Right atrium auricular region (tissue), 2 donors: ENCODE measurements around the gene OLIG2. TPM values are rescaled to one million over a fixed set of nuclear protein-coding genes. Genes with fewer than 3 reads are reported as not detected.

Source experiments
- DNase-seq: peaks from one replicate; pipeline ENCODE4 v3.0.0-alpha.2; 2019; ENCODE audit warnings: low spot score
- H3K27ac ChIP-seq, 2 donors: fragments of 200-600 bp; sonication (generic); 1 replicate in 1 of 2; 2 replicates in 1 of 2; pipeline ENCODE4 v1.5.1; 2016 to 2019
- H3K27me3 ChIP-seq, 2 donors: fragments of 200-600 bp; sonication (generic); one replicate each; pipeline versions ENCODE4 v1.5.1 to v1.6.0; 2017 to 2019
- H3K36me3 ChIP-seq: fragments of 200-600 bp; sonication (generic); one replicate; pipeline ENCODE4 v1.5.1; 2016
- H3K4me1 ChIP-seq, 2 donors: fragments of 200-600 bp; sonication (generic); one replicate each; pipeline versions ENCODE4 v1.5.1 to v1.6.0; 2017 to 2019
- H3K4me3 ChIP-seq, 2 donors: fragments of 200-600 bp; sonication (generic); 1 replicate in 1 of 2; 2 replicates in 1 of 2; pipeline ENCODE4 v1.5.1; 2017 to 2019; ENCODE audit warnings: mild to moderate bottlenecking in 1 of 2, moderate library complexity in 1 of 2
- H3K9me3 ChIP-seq, 2 donors: fragments of 200-600 bp; sonication (generic); one replicate each; pipeline ENCODE4 v1.5.1; 2019
- total RNA-seq, 2 donors: library from RNA; depleted of rRNA; stranded (reverse); fragments of >200 nt; gene quantifications; one replicate each; pipeline ENCODE4 v1.1.0, GENCODE V29; 2016
- TF ChIP-seq, protein P1 (sequence below), 2 donors: fragments of 200-600 bp; sonication (generic); IDR thresholded peaks; one replicate each; pipeline ENCODE4 v1.5.1; 2019; ENCODE audit warnings: antibody characterized with exemption in 2 of 2

Gene OLIG2
- total RNA-seq, 2 donors from 2014 or later: not detected

DNA sequence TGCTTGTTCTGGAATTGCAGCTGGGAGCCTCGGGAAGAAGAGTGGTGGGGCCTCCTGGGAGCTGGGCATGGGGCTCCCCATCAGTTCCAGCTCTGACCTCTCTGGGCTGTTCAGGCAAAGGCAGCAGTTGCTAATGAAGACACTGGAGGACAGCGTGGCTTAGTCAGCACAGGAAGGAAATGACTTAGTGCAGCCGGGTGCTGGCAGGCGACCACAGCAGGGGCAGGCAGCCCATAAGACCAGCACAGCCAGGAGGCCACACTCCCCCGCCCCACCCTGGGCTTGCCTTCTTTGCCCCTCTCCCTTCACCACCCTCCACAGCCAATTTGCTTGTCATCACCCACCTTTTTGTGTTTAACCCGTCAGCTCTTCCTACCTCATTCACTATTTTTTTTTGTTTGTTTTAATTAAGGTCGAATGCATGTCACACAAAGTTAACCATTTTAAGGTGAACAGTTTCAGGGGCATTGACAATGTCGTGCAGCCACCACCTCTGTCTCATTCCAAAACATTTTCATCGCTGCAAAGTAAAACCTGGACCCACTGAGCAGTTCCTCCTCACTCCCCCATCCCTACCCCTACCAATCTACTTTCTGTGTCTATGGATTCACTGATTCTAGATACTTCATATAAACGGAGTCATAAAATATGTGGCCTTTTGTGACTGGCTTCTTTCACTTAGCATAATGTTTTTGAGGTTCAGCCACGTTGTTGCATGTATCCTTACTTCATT lies 10.9 kb downstream of the OLIG2 start:
- DNase-seq: no peak
- no peak overlapping the region for H3K4me3 ChIP-seq
- peaks cover 0 to 4% of the 10 kb centered on the region in 2 donors for H3K4me1 ChIP-seq
- H3K9me3 ChIP-seq: no peaks in the 10 kb centered on the region
- peaks cover 6 to 12% of the 10 kb centered on the region in 2 donors for H3K27me3 ChIP-seq
- no peaks in the 10 kb centered on the region for H3K36me3 ChIP-seq
- TF ChIP-seq, protein P1, sequence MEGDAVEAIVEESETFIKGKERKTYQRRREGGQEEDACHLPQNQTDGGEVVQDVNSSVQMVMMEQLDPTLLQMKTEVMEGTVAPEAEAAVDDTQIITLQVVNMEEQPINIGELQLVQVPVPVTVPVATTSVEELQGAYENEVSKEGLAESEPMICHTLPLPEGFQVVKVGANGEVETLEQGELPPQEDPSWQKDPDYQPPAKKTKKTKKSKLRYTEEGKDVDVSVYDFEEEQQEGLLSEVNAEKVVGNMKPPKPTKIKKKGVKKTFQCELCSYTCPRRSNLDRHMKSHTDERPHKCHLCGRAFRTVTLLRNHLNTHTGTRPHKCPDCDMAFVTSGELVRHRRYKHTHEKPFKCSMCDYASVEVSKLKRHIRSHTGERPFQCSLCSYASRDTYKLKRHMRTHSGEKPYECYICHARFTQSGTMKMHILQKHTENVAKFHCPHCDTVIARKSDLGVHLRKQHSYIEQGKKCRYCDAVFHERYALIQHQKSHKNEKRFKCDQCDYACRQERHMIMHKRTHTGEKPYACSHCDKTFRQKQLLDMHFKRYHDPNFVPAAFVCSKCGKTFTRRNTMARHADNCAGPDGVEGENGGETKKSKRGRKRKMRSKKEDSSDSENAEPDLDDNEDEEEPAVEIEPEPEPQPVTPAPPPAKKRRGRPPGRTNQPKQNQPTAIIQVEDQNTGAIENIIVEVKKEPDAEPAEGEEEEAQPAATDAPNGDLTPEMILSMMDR (IDR thresholded peaks at IDR 0.05): no peak
- H3K27ac ChIP-seq: no peak overlapping the region

DNA sequence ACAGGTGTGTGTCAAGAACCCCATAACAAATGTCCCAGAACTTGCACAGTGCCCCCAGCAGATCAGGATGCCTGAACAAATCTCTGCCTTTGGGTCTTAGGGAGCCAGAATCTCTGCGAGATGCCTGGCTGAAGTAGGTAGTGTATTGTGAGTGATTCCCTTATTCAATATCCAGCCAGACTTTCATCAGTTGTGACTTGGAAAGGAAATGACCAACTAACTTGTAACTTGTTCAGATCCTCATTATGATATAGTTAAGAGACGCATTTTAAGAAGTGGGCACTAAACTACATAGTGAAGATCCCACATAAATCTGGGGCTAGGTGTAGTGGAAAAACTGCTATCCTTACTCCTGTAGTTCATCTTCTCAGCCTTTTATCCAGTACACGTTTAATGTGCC lies 11.8 kb downstream of the OLIG2 start:
- TF ChIP-seq, protein P1 (IDR thresholded peaks at IDR 0.05): no peak
- Histone ChIP-seq H3K27ac (no peak overlapping the region), H3K9me3 (no peaks in the 10 kb centered on the region), H3K4me1 (peaks cover 0 to 4% of the 10 kb centered on the region in 2 donors), H3K27me3 (peaks cover 6 to 9% of the 10 kb centered on the region in 2 donors), H3K4me3 (no peak overlapping the region), H3K36me3 (no peaks in the 10 kb centered on the region)
- DNase-seq: no peak

DNA sequence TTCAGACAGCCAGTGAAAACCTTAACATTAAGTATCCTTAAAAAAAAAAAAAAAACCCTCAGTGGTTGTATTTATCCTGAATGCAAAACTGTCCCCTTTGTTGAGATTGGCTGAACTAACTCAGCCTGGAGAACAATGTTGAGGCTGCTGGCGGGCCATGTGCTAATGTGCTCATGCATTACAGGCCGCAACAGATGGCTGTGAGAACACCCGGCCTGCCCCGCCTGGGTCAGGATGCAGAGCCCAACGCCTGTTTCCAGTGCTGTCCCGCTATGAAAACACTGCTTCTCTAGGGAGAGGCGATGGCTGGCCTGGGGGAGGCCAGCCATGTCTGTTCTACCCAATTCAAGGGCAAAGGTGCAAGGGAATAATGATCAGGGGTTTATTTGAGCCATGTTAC lies 13.8 kb downstream of the OLIG2 start:
- Histone ChIP-seq H3K4me3 (no peak overlapping the region), H3K36me3 (no peaks in the 10 kb centered on the region), H3K27ac (no peak overlapping the region), H3K27me3 (peaks cover under 1 to 6% of the 10 kb centered on the region in 2 donors), H3K4me1 (no peaks in the 10 kb centered on the region), H3K9me3 (no peaks in the 10 kb centered on the region)
- no peak for DNase-seq
- TF ChIP-seq, protein P1 (IDR thresholded peaks at IDR 0.05): no peak

DNA sequence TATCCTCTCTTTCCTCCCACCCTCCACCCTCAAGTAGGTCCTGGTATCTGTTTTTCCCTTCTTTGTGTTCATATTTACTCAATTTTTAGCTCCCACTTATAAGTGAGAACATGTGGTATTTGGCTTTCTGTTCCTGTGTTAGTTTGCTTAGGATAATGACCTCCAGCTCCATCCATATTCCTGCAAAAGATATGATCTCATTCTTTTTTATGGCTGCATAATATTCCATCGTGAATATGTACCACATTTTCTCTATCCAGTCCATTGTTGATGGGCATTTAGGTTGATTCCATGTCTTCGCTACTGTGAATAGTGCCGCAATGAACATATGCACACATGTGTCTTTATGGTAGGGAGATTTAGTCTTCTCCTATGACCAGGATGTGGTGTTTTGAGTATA lies 14.5 kb downstream of the OLIG2 start:
- Histone ChIP-seq H3K9me3 (no peaks in the 10 kb centered on the region), H3K4me1 (no peaks in the 10 kb centered on the region), H3K36me3 (no peaks in the 10 kb centered on the region), H3K27ac (no peak overlapping the region), H3K4me3 (no peak overlapping the region), H3K27me3 (peaks cover 0 to 4% of the 10 kb centered on the region in 2 donors)
- TF ChIP-seq, protein P1 (IDR thresholded peaks at IDR 0.05): no peak
- DNase-seq: no peak

DNA sequence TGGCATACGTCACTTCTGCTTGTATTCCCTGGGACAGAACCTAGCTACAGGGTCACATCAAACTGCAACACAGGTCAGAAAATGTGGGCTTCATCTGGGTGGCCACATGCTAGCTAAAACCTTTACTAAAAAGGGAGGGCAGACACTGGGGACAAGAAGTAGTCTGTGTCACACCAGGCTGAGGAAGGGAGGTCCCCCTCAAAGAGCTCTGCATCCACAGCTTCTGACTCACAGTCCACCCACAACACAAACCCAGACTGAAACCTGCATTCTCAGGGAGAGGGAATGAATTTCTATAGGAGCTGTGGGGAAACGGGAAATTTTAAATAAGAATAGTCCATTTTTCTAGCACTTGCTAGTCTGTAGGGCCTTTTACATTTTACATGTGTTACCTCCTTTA lies 16.2 kb downstream of the OLIG2 start:
- H3K36me3 ChIP-seq: no peaks in the 10 kb centered on the region
- H3K27me3 ChIP-seq: peaks cover 0 to 3% of the 10 kb centered on the region in 2 donors
- no peak overlapping the region for H3K4me3 ChIP-seq
- no peaks in the 10 kb centered on the region for H3K9me3 ChIP-seq
- TF ChIP-seq, protein P1 (IDR thresholded peaks at IDR 0.05): no peak
- H3K4me1 ChIP-seq: no peaks in the 10 kb centered on the region
- no peak overlapping the region for H3K27ac ChIP-seq
- DNase-seq: no peak

DNA sequence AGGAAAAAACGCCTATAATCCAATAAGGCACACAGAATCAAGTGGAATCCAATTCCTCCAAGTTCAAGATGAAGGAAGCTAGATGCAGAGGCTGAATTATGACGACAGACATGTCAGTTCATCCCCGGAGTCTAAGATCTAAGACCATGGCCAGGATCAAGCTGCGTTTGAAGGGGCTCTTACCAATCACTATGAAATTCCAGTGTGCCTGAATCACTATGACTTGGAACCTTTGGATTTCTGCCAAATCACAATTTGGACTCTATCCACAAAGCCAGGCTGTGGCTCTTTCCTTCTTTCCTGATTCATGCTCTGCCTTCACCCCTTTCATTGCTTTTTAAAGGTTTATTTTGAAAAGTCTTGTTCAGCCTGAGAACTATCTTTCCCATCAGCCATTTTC lies 17.1 kb downstream of the OLIG2 start:
- Histone ChIP-seq H3K4me3 (no peak overlapping the region), H3K27me3 (peaks cover 0 to 3% of the 10 kb centered on the region in 2 donors), H3K9me3 (no peaks in the 10 kb centered on the region), H3K27ac (no peak overlapping the region), H3K4me1 (no peaks in the 10 kb centered on the region), H3K36me3 (no peaks in the 10 kb centered on the region)
- DNase-seq: no peak
- TF ChIP-seq, protein P1 (IDR thresholded peaks at IDR 0.05): no peak
